NOMO-1 (cell line): ENCODE data around the gene TMEM54.

Source experiments
- DNase-seq, 2 experiments: peaks; one replicate each; lab custom pipeline; 2025; ENCODE audit not compliant: unreplicated experiment in 2 of 2; lab: John Stamatoyannopoulos, UW

TMEM54 gene

DNA sequence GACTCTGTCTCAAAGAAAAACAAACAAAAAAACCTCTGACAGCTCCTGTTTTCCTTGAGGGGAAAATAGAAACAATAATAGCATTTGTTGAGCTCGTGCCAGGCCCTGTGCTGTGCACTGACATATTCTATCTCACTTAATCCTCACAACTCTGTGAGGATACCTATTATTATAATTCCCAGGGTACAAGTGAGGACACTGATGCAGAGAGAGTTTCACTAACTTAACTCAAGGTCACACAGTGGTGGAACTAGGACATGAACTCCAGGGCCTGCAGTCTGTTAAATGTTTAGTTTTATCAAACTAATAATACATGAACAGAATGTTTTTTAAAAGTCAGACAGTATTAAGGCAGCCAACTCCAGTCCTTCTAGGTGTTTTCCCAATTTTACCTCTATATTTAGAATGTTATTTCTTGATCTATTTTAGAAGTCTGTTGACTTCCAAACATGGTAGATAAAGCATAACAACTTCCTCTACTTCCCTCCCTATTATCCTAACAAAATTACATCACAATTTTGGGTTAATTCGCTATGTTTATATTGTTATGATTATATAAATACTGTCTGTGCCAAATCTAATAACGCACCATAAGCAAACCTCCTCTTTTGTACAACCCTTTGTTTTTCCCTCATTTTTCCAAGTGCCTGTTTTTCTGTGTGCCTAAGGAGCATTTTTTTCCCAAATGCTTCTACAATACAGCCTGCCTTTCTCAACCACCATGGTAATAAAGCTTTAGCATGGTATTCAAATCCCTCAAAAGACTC is 35.4 kb downstream of the TMEM54 start:
- no peak for DNase-seq

DNA sequence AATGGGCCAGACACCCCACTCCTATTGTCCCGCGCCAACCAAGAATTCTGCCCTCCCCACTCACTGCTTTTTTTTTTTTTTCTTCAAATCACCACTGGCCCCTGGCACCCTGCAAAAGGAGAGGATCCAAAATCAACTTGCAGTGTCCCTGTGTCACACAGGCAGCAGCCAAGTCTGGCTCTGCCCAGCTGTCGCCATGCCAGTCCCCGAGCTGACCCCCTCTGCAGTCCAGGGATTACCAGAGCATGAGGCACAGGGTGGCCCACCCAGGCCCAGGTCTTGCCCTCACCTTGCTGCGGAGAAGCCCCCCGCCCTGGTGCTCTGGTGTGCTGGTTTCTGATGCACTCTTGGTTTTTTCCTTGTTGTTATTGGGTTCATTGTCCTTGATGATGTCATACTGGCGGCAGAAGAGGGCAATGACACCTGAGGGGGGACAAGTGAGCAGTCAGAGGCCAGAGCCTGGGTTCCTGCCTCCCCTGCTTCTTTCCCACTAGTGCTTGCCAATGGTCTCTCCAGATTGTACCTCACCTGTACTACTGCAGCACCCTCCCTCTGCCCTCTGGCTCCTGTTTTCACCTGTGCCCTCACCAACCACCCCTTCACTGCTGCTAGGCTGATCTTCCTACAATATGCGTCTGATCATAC is 36.7 kb downstream of the TMEM54 start:
- DNase-seq, result no peak

GRCh38 chr1:32863881-32864245 is 37.3 kb downstream of the TMEM54 start:
- DNase-seq, result no peak

- DNase-seq, result no peak
These were observed 37.8 kb downstream of the TMEM54 start for GRCh38 chr1:32863218-32863880.

DNA sequence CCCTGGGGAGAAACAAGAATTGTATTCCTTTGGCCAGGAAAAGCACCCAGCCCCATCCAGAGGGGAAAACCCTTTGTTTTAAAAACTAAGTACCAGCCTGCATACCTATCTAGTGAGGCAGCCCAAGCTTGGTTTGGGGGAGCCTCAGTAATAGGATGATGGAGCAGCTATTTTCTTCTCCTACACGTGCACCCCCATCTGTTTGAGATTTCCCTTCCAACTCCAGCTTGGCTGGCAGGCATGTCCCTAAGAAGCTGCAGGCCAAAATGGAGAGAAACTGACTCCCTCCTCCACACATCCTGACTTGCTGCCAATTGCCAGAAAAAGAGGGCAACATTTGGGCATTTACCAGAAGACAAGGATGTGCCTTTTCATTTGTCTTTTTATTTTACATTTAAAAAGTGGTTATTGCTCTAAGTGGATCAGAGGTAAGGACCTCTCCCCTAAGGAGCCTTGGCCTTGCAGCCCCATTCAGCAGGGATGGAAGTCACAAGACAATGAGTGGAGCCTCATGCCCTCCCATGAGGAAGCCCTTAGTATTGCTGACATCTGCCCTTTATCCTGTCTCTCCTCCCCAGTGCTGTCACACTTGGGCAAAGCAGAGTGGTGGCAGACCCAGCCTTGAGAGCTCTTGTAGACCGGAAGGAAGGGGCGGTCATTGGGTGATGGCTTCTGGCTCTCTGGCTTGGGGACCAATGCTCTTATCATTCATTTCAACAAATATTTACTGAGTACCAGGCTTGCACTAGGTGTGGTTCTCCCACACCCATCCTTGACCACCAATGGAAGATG is 39.1 kb downstream of the TMEM54 start:
- no peak for DNase-seq

DNA sequence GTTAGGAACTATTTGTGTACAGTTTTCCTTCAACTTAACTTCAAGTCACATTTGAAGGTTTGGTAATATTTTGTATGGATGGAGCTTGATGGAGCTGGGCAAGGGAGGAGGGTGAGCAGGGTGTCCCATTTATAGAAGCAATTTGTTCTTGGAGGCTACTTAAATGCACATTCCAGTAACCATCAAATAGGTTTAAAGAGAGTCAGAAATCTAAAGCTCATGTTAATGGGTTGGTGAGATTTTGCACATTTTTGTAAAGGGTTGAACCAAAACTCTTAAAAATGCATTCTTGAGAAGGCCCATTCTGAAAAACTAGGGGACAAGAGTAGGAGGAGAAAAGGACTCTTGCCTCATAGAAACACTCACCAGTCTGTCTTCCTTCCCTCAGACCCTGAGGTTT is 40.6 kb downstream of the TMEM54 start:
- DNase-seq, result no peak

DNA sequence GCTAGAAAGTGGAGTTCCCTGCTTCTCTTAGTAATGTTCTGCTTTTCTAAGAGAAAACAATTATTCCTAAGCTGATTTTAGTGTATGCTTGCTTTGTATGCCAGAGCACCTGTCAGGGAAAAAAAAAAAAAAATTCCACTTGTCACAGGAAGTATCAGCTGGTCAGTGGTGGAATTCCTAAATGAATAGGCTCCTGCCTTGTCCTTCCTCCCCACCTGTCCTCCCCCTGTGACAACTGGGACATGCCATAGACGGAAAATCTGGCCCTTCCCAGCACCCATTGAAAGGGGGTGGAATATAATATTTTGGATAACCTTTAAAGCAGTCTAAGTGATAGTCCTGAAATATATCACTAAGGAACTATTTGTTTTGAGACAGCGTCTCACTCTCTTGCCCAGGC is 41.3 kb downstream of the TMEM54 start:
- DNase-seq, result no peak

DNA sequence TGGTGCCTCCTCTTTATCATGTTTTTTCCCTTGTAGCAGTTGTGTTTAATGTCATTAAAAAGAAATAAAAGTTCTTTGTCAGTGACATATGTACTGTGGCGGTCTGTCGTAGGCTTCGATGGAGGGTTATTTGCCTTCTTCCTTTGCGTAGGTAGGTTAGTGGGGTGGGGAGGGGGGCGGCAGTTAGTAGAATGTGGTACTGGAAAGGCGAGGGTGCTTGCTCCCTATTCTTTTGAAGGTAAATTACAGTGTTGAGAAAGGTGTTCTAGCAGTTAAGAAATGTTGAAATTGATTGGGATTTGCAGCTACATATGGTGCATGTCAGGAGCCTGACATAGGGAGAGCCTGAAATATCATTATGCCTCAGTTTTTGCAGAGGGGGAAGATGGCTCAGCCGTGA is 42.4 kb downstream of the TMEM54 start:
- no peak for DNase-seq

DNA sequence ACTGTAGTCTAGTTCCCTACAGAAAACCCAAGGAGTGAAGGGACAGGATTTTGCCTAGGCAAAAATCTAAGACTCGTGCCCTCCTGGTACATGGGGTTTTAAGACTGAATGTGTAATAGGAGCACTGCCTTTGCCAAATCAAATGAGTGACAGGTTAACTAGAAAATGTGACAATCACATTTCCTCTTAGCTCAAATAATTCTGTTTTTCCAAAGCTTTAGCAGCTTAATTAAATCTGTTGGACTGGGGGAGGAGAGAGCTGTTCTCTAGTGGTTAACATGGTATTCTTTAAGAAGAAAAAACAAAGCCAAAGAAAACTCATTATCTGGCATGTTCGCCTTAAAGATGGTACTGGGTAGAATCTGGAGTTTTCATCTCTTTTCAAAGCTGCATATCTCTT is 43.1 kb downstream of the TMEM54 start:
- no peak for DNase-seq

DNA sequence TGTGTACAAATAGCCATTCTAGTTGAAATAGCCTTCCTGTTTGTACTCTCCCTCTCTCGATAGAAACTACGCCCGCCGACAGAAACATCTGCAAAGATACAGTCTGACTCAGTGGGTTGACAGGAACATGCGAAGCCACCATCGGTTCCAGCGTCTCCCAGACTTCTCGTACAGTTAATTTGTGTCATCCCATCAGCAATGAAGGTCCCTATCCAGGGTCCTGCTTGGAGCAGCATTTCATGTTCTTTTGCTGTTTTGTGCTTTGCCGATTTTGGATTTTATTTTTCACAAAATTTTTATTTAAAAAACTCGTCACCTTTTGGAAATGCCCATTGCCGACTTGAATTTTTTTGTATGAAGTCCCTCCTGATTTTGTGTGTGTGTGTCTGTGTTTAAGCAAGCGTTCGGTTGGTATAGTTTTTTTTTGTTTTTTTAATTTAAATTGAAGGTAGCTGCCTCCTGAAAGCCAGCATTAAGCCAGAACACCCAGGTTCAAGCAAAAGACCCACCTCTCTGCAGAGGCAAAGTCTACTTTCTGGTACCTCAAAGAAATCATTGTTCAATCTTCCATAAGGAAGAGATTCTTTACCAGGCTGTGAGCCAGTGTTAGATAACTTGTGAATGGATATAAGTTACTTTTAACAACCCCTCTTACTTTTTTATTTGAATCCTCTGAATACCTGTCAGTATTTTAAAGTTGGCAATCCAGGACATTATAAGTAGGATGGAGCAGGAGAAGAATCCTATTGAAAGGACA is 45.1 kb downstream of the TMEM54 start:
- DNase-seq, result no peak

GRCh38 chr1:32848354-32849063 is 52.7 kb downstream of the TMEM54 start:
- DNase-seq, result no peak
